Measurements from ENCODE around the gene SFT2D3.
"Not testable (repeated sequence)": the region's sequence is repeated elsewhere in the genome, so short reads cannot be mapped to it uniquely, and the experiment has no call there.

Gene SFT2D3

DNA sequence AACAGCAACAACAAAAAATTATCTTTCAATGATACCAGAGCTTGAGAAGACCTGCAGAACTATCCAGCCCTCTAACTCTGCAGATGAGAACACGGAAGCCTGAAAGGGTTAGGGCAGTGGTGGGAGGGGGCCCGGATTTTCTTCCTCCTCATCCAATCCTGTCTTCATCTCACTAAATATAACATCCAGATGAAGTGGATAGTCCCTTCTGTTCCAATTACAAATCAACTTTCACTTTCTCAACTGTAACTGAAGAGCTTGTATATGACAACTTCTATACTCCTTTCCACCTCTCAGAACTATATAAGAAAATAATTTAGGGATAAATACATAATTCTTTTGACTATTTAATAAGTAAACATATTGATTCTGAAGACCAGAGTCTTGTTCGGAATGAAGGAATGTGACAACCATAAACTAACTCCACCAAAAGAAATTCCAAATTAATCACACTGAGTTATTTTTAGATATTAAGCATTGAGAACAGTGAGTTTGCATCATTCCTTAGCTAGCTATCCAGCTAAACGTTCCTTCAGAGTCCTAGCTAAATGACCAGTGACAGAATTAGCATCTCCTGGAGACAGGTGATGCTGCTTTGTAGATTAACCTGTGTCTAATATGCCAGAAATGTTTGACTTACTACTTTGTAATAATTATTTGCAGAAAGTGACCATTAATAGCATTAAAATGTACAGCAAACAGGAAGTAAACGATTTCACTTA is 32.7 kb downstream of the SFT2D3 start:
- Histone ChIP-seq H3K4me2 (no peak overlapping the region), H3K27ac (no peak overlapping the region), H3K9me3 (replicated peaks in 1 of 11) (no peaks in the 10 kb centered on the region), H3K36me3 (peaks cover 9 to 54% (median 31%) of the 10 kb centered on the region in 11 experiments; a peak in 20 of 22 replicates), H4K20me1 (0 out of 22 replicates have a peak, but pooled peaks cover 0 to 7% (median 0%) of the 10 kb centered on the region in 11 experiments), H3K9ac (no peak overlapping the region), H3K4me3 (no peak overlapping the region), H3K27me3 (no peaks in the 10 kb centered on the region), H3K4me1 (no peaks in the 10 kb centered on the region)
- TF ChIP-seq Cebpa-rat (IDR thresholded peaks at IDR 0.05), result no peak

DNA sequence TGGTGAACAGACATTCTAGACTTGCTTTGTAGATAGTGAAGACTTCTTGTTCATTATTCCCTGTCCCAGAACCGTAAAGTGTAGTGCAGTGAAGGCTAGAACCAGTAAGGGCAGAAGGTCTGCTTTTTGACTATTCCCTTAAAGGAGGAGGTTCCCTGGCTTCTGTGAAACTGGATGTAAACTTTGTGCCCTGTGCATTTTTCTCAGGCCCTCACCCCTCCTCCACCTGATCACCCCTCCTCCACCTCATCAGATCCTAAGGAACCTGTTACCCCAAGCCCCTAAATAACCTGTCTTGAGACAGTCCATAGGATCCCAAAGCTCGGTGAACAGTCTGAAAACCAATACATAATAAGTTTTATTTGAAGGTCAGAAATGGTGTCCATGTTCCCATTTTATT is 33.7 kb downstream of the SFT2D3 start:
- H3K27me3 ChIP-seq, result no peaks in the 10 kb centered on the region
- 0 out of 22 replicates have a peak, but pooled peaks cover 0 to 7% (median 0%) of the 10 kb centered on the region in 11 experiments for H4K20me1 ChIP-seq
- no peak for TF ChIP-seq Cebpa-rat (IDR thresholded peaks at IDR 0.05)
- H3K9ac ChIP-seq, result no peak overlapping the region
- H3K9me3 ChIP-seq (replicated peaks in 1 of 11), result no peaks in the 10 kb centered on the region
- no peak overlapping the region for H3K4me2 ChIP-seq
- peaks cover 17 to 65% (median 39%) of the 10 kb centered on the region in 11 experiments; a peak in 21 of 22 replicates for H3K36me3 ChIP-seq
- no peaks in the 10 kb centered on the region for H3K4me1 ChIP-seq
- H3K27ac ChIP-seq, result no peak overlapping the region
- no peak overlapping the region for H3K4me3 ChIP-seq

DNA sequence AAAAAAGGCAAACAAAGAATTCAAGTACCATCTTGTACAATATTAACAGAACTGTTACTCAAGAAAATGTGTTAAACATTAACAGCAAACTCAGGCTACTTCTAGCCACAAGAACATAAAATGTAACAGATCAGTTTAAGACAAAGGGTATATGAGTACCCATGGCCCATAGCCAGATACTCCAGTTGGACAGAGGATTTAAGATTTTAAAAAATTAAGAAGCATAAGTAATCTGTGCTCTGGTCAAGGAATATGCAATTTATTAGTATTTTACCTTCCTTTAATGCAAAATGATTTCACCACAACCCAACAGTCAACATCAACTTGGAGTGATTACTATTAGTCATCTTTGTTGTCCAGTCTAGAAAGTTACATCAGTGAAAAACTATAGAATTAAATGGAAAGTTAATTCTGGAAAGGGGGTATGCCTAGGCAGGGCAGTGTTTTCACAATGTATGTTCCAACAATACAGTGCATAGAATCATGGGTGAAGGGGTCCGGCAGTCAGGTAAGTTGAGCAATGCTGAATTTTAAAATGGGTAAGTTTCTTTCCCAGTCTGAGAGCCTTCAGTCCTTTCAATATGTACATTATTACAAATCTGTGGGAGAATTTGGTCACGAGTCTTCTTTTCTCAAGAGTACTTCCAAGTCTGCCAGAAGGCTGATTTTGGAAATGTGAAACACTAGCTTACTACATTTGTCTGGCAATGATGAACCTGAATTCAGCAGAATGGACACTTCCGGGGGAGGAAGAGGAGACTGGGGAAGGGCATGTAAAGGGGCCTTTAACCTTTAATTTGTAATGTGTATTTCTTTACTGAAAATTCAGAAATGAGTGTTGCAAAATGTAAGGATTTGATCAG is 34.5 kb downstream of the SFT2D3 start:
- no peak for TF ChIP-seq Cebpa-rat (IDR thresholded peaks at IDR 0.05)
- Histone ChIP-seq H3K4me1 (no peaks in the 10 kb centered on the region), H4K20me1 (0 out of 22 replicates have a peak, but pooled peaks cover 0 to 7% (median 0%) of the 10 kb centered on the region in 11 experiments), H3K36me3 (peaks cover 22 to 72% (median 47%) of the 10 kb centered on the region in 11 experiments; a peak in 21 of 22 replicates), H3K9ac (no peak overlapping the region), H3K27me3 (no peaks in the 10 kb centered on the region), H3K4me2 (no peak overlapping the region), H3K4me3 (no peak overlapping the region), H3K9me3 (replicated peaks in 1 of 11) (no peaks in the 10 kb centered on the region), H3K27ac (no peak overlapping the region)

DNA sequence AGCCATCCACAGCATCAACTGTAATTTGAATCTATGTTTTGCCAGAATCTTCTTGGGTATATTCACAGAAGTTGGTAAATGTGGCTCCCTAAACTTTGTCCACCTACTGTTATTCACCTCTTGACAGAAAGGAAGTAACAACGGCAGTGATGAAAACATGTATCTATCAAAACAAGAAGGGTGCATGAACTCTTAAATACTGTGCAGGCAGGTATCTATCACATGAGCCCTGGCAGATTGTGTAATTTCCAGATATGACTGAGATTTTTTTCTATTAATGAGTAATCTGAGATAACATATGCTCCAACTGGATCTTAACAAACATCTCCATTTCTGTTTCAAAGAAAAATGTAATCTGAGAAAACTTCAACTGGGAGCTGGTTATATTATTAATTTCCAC is 36.6 kb downstream of the SFT2D3 start:
- H3K27ac ChIP-seq, result no peak overlapping the region
- no peak overlapping the region for H3K4me2 ChIP-seq
- H3K36me3 ChIP-seq, result peaks cover 29 to 81% (median 55%) of the 10 kb centered on the region in 11 experiments; a peak in 21 of 22 replicates
- no peaks in the 10 kb centered on the region for H3K27me3 ChIP-seq
- no peaks in the 10 kb centered on the region for H3K9me3 ChIP-seq (replicated peaks in 1 of 11)
- peaks cover 0 to 7% (median 0%) of the 10 kb centered on the region in 11 experiments; a peak in 1 of 22 replicates for H4K20me1 ChIP-seq
- H3K4me1 ChIP-seq, result peaks cover 0 to 6% (median 0%) of the 10 kb centered on the region in 10 experiments; a peak in 2 of 20 replicates
- no peak overlapping the region for H3K4me3 ChIP-seq
- no peak for TF ChIP-seq Cebpa-rat (IDR thresholded peaks at IDR 0.05)
- no peak overlapping the region for H3K9ac ChIP-seq

DNA sequence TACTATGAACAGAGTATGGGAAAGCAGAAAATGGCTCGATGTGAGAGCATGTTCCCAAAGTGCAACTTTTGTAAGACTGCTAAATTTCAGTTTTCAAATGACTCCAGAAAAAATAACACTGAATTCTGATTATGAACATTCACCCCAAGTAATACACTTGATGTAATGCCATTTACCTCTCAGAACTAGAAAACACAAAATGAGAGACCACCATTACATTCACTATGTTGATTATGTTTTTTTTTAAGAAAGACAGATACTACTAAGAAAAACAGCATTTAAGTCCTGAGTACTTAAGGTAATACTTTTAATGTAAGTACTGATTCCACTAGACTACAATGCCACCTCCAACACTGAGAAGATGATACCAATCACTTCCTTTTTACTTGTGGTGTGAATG is 38.5 kb downstream of the SFT2D3 start:
- TF ChIP-seq Cebpa-rat (IDR thresholded peaks at IDR 0.05), result no peak
- Histone ChIP-seq H3K27ac (no peak overlapping the region), H3K27me3 (no peaks in the 10 kb centered on the region), H4K20me1 (peaks cover 0 to 7% (median 0%) of the 10 kb centered on the region in 11 experiments; a peak in 1 of 22 replicates), H3K4me1 (peaks cover 0 to 6% (median 0%) of the 10 kb centered on the region in 10 experiments; a peak in 2 of 20 replicates), H3K36me3 (peaks cover 40 to 84% (median 62%) of the 10 kb centered on the region in 11 experiments; a peak in 21 of 22 replicates), H3K4me2 (no peak overlapping the region), H3K4me3 (no peak overlapping the region), H3K9me3 (replicated peaks in 1 of 11) (no peaks in the 10 kb centered on the region), H3K9ac (no peak overlapping the region)

DNA sequence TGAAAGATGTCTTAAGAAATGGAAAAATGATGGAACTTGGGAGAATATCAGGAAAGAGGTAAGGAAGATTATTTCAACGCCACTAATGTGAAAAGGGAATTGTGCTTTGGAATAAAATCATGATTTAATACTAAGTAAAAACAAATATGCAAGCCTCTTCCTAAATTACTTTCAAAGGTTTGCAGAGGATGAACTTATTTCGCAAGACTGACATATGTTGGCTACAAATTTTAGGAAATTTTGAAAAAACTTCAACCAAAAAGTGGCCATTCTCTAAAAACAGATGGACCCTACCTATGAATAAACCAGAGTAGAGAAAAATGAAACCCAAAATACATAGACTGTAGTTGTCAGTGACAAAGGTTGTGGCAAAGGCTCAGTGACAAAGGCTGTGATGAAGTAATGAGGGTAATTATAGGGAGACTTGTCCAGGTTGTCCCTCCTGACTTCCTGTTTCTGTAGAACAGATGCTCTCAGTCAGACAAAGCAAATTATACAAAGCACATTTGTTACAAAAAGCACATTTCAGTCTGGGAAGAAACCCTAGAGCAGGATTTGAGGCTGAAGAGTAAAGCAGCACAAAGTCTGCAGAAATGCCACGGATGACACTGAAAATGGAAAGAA is 39.5 kb downstream of the SFT2D3 start:
- no peaks in the 10 kb centered on the region for H3K27me3 ChIP-seq
- H3K4me1 ChIP-seq, result peaks cover 0 to 6% (median 0%) of the 10 kb centered on the region in 10 experiments; a peak in 2 of 20 replicates
- no peak overlapping the region for H3K4me2 ChIP-seq
- no peaks in the 10 kb centered on the region for H3K9me3 ChIP-seq (replicated peaks in 1 of 11)
- peaks cover 50 to 90% (median 71%) of the 10 kb centered on the region in 11 experiments; a peak in 21 of 22 replicates for H3K36me3 ChIP-seq
- TF ChIP-seq Cebpa-rat (IDR thresholded peaks at IDR 0.05), result peak in 2 of 11 experiments; percentile 37 to 45; a peak in 3 of 22 replicates
- peaks cover 0 to 12% (median 0%) of the 10 kb centered on the region in 11 experiments; a peak in 1 of 22 replicates for H4K20me1 ChIP-seq
- H3K27ac ChIP-seq, result no peak overlapping the region
- H3K4me3 ChIP-seq, result no peak overlapping the region
- no peak overlapping the region for H3K9ac ChIP-seq

DNA sequence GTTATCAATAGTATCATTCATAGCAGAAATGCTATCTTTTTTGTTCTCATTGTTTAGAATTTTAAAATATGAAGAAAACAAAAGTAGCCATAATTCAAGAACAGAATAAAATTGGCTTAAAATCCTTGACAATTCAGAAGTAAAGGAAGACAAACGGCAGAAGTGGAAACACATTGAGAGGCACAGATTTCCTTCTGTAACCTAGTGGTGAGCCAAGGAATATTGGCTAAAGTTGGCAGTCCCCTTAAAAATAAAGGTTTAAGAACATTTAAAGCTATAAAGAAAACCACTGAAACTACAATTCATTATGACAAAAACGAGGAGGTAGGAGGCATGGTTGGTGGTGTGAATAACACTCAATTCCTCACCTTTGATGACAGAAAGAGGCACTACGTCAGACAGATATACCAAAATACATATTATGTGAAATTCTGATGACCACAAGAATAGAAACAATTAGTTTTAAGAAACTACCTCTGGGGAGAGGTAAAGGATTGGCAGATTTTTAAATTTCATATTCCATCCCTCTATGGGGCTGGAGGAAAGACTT is 42.3 kb downstream of the SFT2D3 start:
- H3K36me3 ChIP-seq, result peaks cover 53 to 90% (median 72%) of the 10 kb centered on the region in 11 experiments; a peak in 21 of 22 replicates
- no peaks in the 10 kb centered on the region for H3K27me3 ChIP-seq
- H4K20me1 ChIP-seq, result peaks cover 0 to 5% (median 0%) of the 10 kb centered on the region in 11 experiments; a peak in 2 of 22 replicates
- H3K9ac ChIP-seq, result no peak overlapping the region
- H3K4me2 ChIP-seq, result no peak overlapping the region
- TF ChIP-seq Cebpa-rat (IDR thresholded peaks at IDR 0.05), result no peak
- no peak overlapping the region for H3K4me3 ChIP-seq
- H3K9me3 ChIP-seq (replicated peaks in 1 of 11), result no peaks in the 10 kb centered on the region
- H3K4me1 ChIP-seq, result peaks cover 0 to 6% (median 0%) of the 10 kb centered on the region in 10 experiments; a peak in 2 of 20 replicates
- no peak overlapping the region for H3K27ac ChIP-seq

DNA sequence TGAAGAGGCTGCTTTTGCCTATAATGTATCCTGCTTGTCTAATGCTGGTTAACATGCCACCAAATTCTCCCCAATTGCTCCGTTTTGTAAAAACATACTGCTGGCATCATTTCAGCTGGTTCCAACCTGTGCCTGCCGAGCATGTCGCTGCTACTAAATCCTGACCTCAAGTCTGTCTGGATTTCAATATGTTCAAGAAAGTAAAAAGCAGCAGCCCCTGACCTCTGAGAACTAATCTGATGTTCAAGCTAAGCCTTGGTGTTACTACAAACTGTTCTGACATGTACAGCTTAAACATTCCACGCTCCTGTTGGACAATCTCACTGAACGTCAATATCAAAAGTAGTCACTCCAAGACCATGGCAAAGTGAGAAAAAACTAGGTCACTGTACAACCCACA is 46.3 kb downstream of the SFT2D3 start:
- no peak overlapping the region for H3K4me2 ChIP-seq
- H3K9me3 ChIP-seq (replicated peaks in 1 of 11), result no peaks in the 10 kb centered on the region
- H3K36me3 ChIP-seq, result peaks cover 43 to 87% (median 72%) of the 10 kb centered on the region in 11 experiments
- H3K27ac ChIP-seq, result no peak overlapping the region
- no peak overlapping the region for H3K4me3 ChIP-seq
- H3K27me3 ChIP-seq, result no peaks in the 10 kb centered on the region
- TF ChIP-seq Cebpa-rat (IDR thresholded peaks at IDR 0.05), result no peak
- peaks cover 0 to 13% (median 6%) of the 10 kb centered on the region in 10 experiments; a peak in 10 of 20 replicates for H3K4me1 ChIP-seq
- H4K20me1 ChIP-seq, result peaks cover 0 to 15% (median 0%) of the 10 kb centered on the region in 11 experiments; a peak in 5 of 22 replicates
- H3K9ac ChIP-seq, result no peak overlapping the region

DNA sequence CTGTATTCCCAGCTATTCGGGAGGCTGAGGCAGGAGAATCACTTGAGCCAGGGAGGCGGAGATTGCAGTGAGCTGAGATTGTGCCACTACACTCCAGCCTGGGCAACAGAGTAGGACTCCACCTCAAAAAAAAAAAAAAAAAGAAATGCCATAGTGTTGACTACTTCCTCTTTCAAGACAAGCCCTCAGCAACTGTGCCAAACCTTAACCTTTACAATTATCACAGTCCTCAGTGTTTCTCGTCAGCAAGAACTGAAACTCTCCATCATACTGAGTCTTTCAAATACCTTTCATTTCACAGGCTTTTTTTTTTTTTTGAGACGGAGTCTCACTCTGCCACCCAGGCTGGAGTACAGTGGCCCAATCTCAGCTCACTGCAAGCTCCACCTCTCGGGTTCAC is 48.2 kb downstream of the SFT2D3 start:
- not testable (repeated sequence) for H3K4me3 ChIP-seq; H3K27ac ChIP-seq; H3K9ac ChIP-seq; H3K9me3 ChIP-seq (replicated peaks in 1 of 11); H3K27me3 ChIP-seq
- peaks cover 0 to 15% (median 0%) of the 10 kb centered on the region in 11 experiments; a peak in 5 of 22 replicates for H4K20me1 ChIP-seq
- H3K4me2 ChIP-seq, result peak overlapping the region in 5 of 11 experiments; percentile 2 to 54 (median 37); a peak in 7 of 22 replicates
- H3K36me3 ChIP-seq, result peaks cover 38 to 94% (median 67%) of the 10 kb centered on the region in 11 experiments
- H3K4me1 ChIP-seq, result peaks cover 0 to 13% (median 6%) of the 10 kb centered on the region in 10 experiments; a peak in 10 of 20 replicates

Data from BLaER1 treated with 17β-estradiol and CSF1 and Interleukin-3, amounts not matched to agents 10 nM and 100 nM (cell line).